Activated CD4-positive, CD25-positive, alpha-beta regulatory T cell treated with anti-CD3 and anti-CD28 coated beads, Interleukin-2, amount 50 U/mL, for 72 hours (primary cell): ENCODE measurements around the gene TRERF1.
A peak's percentile ranks its signal among the peaks of the same experiment; 100 is the strongest.

ENCODE experiments used
- DNase-seq: peaks from one replicate; pipeline ENCODE4 v3.0.0; 2021

TRERF1 gene

DNA sequence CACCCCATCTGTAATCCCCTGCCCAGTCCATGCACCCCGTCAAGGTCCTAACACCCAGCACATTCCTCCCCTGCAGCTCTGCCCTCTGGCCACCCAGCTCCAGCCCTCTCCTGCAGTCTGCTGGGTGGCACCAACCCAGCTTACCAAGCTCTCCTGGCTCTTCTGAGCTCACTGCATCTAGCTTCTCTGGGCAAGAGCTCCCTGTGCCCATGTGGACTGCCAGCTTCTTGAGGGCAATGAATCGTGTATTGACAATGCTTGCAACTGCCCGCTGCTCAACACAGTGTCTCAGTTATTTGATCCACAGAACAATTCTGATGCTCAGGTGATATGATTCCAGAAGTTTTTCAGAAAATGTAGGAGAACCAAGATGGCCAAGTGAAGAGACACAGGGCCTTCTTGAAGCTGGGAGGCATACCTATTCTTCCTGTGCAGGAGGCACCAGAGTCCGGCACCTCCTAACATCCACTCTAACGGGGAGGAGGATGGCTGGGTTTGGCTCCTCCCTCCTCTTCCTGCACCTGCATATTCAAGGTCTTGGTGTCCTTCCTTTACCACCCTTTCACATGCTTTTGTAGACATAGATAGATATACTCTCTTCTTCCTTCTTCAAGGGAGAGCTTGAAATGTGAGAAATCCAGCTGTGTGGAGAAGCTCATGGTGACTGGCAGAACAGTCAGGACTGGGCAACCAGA is 85.6 kb downstream of the TRERF1 start:
- DNase-seq = no peak

GRCh38 chr6:42365021-42365420 is 86.7 kb downstream of the TRERF1 start:
- DNase-seq = no peak

DNA sequence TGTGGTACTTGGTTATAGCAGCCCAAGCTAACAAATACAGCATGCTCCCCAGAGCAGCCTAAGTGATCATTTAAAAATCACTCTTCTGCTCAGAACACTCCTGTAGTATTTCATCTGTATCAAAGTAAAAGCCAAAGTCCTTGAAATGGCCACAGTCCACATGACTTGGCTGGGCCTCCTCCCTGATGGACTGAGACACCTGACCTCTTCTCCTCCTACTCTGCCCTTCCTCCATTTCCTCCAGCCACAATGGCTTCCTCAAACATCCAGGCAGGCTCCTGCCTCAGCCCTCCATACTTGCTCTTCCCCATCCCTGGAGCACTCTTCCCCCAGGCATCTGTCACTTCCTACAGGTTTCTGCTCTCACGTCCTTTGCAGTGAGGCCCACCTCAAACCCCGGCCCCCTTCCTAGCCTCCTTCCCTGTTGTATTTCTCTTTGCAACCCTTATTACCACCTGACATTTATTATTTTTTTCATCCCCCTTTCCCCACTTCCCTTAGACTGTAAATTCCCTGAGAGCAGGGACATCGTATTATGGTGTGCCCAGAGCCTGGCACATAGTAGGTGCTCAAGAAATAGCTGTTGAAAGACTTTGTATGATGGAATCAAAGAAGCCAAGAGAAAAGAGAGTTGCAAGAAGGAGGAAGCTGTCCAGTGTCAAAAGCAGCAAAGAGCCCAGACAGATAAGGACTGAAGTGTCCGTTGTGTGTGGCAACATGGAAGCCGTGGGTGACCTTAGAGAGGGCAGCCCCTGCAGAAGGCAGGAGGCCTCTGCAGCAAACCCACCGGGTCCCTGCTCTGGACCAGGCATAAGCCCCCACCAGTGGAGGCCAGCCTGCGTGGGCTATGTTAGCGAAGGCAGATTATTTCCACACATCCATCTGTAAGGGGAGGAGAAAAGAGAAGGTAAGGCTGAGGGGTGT is 87.5 kb downstream of the TRERF1 start:
- DNase-seq = no peak

GRCh38 chr6:42361036-42361435 is 90.7 kb downstream of the TRERF1 start:
- DNase-seq = no peak

GRCh38 chr6:42359021-42359420 is 92.7 kb downstream of the TRERF1 start:
- no peak for DNase-seq

DNA sequence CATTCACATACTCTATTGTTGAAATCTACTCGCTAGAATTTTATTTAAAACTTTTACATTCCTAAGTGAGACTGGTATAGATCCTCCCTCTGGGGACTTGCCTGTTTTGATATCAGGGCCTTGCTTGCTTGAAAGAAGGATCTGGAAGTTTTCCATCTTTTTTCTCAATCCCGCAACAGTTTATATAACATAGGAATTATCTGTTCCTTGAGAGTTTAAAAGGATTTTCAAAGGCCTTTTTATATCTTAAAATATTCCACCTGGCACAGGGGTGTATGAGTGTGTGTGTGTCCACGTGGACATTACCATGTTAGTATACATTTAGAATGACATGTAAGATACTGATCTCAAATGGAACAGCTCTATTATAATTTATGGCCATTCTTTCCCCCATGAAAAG is 96.3 kb downstream of the TRERF1 start:
- no peak for DNase-seq

GRCh38 chr6:42354702-42355101 is 97.0 kb downstream of the TRERF1 start:
- no peak for DNase-seq

DNA sequence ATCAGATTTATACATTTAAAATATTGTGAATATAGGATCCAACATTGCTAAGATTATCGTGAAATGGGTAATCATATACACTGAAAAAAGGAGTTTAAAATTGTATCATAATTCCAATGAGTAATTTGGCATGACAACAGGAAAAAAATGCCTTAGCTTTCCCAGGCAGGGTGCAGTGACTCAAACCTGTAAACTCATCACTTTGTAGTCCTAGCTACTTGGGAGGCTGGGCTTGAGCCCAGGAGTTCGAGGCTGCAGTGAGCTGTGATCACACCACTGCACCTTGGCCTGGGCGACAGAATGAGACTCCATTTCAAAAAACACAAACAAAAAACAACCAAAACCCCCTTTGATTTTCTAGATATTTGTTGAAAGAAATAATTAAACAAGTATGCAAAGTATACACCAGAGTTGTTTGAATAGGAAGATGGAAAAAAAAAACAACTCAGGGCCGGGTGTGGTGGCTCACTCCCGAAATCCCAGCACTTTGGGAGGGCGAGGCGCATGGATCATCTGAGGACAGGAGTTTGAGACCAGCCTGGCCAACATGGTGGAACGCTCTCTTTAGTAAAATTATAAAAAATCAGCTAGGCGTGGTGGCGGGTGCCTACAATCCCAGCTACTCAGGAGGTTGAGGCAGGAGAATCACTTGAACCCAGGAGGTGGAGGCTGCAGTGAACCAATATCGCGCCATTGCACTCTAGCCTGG is 98.7 kb downstream of the TRERF1 start:
- no peak for DNase-seq

DNA sequence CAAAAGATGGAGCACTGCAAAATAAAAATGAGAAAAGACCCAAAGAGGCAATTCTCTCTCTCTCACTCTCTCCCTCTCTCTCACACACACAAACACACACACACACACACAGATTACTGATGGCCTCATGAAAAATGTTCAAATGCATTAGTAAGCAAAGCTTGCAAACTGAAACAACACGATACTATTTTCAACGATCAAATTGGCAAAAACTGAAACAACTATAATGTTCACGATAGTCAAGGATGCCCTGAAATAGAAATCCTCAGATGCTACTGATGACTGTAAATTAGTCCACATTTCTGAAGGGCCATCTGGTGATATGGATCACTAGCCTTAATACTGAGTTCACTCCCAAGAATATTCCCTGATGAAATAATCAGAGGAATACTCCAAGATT is 100.8 kb downstream of the TRERF1 start:
- DNase-seq = no peak

- DNase-seq = peak; percentile 8
Measured at GRCh38 chr6:42349753-42350511, 101.8 kb downstream of the TRERF1 start.

DNA sequence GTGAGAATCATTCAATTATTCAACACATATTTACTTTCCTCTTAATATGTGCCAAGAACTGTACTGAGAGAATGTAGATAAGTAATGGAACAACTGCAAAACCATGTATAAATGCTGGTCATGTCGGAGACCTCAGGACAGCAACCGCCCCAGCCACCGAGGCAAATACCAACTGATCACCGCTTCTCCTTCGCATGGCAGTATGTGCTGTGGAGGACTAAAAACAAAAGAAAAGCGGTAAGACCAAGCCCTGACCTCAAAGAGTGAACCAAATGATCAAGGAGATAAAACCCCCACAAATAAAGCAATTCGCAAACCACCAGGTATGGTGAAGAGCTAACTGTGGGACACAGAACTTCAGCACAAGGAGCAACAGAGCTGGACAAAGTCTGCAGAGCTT is 104.3 kb downstream of the TRERF1 start:
- no peak for DNase-seq

DNA sequence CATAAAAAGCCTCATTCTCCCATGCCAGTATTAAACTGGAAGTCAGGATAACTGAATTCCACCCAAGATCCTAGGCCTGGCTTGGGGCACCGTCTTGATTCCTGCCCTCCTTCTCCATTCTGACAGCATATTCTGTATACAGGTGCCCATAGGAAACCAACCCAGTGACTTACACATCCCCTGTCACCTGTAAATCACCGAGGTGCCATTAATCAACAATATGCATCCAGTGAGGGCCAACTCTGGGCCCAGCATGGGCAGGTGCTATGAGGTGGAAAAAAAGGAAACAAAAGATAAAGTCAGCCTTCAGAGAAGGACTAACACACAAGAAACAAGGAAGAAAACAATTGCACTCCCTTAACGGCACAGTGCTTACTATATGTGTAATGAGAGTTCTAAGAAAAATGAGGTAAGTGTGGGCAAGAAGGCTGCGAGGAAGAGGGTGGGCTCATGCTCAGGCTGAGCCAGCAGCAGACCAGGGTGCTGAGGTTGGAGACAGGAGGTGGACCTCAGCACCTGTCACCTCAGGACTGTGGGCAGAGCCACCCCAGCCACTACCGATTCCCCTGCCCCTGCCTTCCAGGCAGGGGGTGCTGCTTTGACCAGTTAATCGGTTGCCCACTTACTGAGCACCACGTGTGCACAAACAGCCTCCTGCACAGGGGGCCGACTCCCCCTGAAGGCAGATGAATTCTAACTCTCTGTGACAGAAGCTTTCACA is 105.9 kb downstream of the TRERF1 start:
- DNase-seq = no peak

DNA sequence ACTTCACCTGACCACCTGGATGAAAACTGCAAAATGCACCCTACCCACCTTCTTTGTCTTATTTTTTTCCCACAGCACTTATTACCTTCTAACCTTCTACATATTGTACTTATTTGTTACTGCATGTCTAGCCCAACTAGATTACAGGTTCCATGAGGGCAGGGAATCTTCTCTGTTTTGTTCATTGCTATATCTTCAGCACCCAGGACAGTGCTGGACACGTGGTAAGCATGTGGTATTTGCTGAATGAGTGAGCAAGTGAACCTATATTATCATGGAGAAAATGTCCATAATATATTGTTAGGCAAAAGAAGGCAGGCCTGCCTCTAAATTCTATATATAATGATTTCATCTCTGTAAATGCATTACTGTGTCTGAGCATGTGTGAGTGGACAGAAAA is 107.0 kb downstream of the TRERF1 start:
- no peak for DNase-seq

DNA sequence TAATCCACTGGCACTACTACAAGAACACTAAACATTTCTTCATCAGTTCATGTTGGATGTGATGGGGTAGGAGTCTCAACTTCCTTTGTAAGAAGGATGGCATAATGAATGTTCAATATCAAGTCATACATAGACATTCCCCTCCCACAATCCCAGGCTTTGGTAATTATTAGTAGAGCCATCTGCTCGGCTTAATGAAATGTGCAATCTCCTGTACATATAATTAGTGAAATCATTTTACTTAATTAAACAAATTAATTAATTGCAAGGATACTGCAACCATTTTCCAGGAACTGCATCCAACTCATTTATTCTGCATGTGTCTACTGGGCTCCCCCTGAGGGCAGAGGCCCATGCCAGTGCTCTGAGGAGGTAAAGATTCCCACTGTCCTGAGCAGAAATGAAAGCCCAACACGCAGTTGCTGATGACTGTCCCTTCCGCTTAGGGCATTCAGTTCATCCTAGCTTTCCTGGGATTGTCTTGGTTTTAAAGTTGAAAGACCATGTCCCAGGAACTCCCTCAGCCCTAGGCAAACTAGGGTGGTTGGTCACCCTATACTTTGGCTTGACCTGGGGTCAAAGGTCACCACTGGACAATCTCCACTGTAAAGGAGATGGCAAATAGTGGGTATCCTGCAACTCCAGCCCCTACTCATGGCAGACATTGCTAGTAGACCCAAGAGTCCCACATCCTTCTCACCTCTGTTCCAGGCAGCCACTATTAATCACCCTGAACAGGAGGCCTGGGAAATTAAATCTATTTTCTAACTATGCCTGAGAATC is 109.8 kb downstream of the TRERF1 start:
- DNase-seq = peak; percentile 8

GRCh38 chr6:42341221-42341620 is 110.5 kb downstream of the TRERF1 start:
- DNase-seq = peak; percentile 21

DNA sequence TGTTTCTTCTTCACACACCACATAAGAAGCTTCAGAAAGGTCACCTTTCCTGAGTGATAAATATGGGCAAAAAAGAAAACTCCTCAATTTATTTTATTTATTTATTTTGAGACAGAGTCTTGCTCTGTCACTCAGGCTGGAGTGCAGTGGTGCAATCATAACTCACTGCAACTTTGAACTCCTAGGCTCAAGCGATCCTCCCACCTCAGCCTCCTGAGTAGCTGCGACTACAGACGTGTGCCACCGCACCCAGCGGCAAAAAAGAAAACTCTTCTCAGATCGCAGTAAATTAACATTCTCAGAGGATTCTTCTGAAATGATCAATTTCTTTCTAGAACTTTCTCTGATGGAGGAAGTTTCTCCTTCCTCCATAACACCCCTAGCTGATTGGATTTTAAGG is 111.2 kb downstream of the TRERF1 start:
- peak; percentile 31 for DNase-seq

DNA sequence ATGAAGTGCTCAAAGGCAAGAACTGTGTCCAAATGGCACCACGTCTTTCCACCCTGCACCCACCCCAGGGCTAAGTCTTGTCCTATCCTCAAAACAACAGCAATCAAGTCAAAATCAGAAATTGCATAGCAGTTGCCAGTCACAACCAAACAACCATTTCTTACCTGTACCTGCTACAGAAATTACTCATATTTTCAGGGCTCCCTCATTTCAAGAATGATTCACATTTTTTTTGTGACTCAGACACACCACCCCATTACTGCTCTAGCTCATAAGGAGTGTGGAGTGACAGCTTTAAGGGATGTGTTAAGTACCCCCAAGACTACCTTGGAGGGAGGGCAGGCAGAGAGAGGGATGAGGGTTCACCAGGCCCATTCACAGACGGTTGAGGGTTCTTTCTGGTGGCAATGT is 111.7 kb downstream of the TRERF1 start:
- DNase-seq = peak; percentile 46

GRCh38 chr6:42338744-42339222 is 112.9 kb downstream of the TRERF1 start:
- DNase-seq = peak; percentile 28

- peak; percentile 27 for DNase-seq
Measured at GRCh38 chr6:42337985-42338743, 113.6 kb downstream of the TRERF1 start.

GRCh38 chr6:42336431-42336830 is 115.3 kb downstream of the TRERF1 start:
- peak; percentile 6 for DNase-seq
